Measurements from ENCODE around the gene GRID2.

The GRID2 gene

GRCh38 chr4:93684571-93684970, 1380.8 kb downstream of the GRID2 start:
- H3K9me3 ChIP-seq (ENCODE audit: control insufficient read depth, insufficient read depth, low read length), result no peaks in the 10 kb centered on the region
- H3K36me3 ChIP-seq (ENCODE audit: control insufficient read depth, insufficient read depth, low read length), result no peaks in the 10 kb centered on the region
- H3K9ac ChIP-seq (ENCODE audit: low read depth, low read length), result no peak overlapping the region
- no peaks in the 10 kb centered on the region for H3K27me3 ChIP-seq (ENCODE audit: control insufficient read depth, insufficient read depth, low read length)
- peaks cover 6% of the 10 kb centered on the region for H3K4me1 ChIP-seq (ENCODE audit: control insufficient read depth, insufficient read depth, low read length)
- H3K4me3 ChIP-seq (ENCODE audit: low read depth, low read length), result no peak overlapping the region
- H3K27ac ChIP-seq (ENCODE audit: low read depth, low read length), result no peak overlapping the region

GRCh38 chr4:93687304-93687703, 1383.5 kb downstream of the GRID2 start:
- no peak overlapping the region for H3K4me3 ChIP-seq (ENCODE audit: low read depth, low read length)

GRCh38 chr4:93688978-93689377, 1385.2 kb downstream of the GRID2 start:
- Histone ChIP-seq H3K4me1 (ENCODE audit: control insufficient read depth, insufficient read depth, low read length) (peaks cover 6% of the 10 kb centered on the region), H3K27me3 (ENCODE audit: control insufficient read depth, insufficient read depth, low read length) (no peaks in the 10 kb centered on the region), H3K27ac (ENCODE audit: low read depth, low read length) (no peak overlapping the region), H3K4me3 (ENCODE audit: low read depth, low read length) (no peak overlapping the region), H3K36me3 (ENCODE audit: control insufficient read depth, insufficient read depth, low read length) (no peaks in the 10 kb centered on the region), H3K9ac (ENCODE audit: low read depth, low read length) (no peak overlapping the region), H3K9me3 (ENCODE audit: control insufficient read depth, insufficient read depth, low read length) (no peaks in the 10 kb centered on the region)

More at GRCh38 chr4:93687304-93687703, 1383.5 kb downstream of the GRID2 start:
- Histone ChIP-seq H3K9ac (ENCODE audit: low read depth, low read length) (no peak overlapping the region), H3K36me3 (ENCODE audit: control insufficient read depth, insufficient read depth, low read length) (no peaks in the 10 kb centered on the region), H3K27me3 (ENCODE audit: control insufficient read depth, insufficient read depth, low read length) (no peaks in the 10 kb centered on the region), H3K27ac (ENCODE audit: low read depth, low read length) (no peak overlapping the region), H3K4me1 (ENCODE audit: control insufficient read depth, insufficient read depth, low read length) (peaks cover 6% of the 10 kb centered on the region), H3K9me3 (ENCODE audit: control insufficient read depth, insufficient read depth, low read length) (no peaks in the 10 kb centered on the region)

GRCh38 chr4:93693141-93693540, 1389.4 kb downstream of the GRID2 start:
- Histone ChIP-seq H3K9me3 (ENCODE audit: control insufficient read depth, insufficient read depth, low read length) (no peaks in the 10 kb centered on the region), H3K4me1 (ENCODE audit: control insufficient read depth, insufficient read depth, low read length) (no peaks in the 10 kb centered on the region), H3K4me3 (ENCODE audit: low read depth, low read length) (no peak overlapping the region), H3K36me3 (ENCODE audit: control insufficient read depth, insufficient read depth, low read length) (no peaks in the 10 kb centered on the region), H3K27ac (ENCODE audit: low read depth, low read length) (no peak overlapping the region), H3K27me3 (ENCODE audit: control insufficient read depth, insufficient read depth, low read length) (no peaks in the 10 kb centered on the region), H3K9ac (ENCODE audit: low read depth, low read length) (no peak overlapping the region)

- H3K4me3 ChIP-seq (ENCODE audit: low read depth, low read length), result no peak overlapping the region
- no peak overlapping the region for H3K9ac ChIP-seq (ENCODE audit: low read depth, low read length)
- no peaks in the 10 kb centered on the region for H3K9me3 ChIP-seq (ENCODE audit: control insufficient read depth, insufficient read depth, low read length)
- no peaks in the 10 kb centered on the region for H3K4me1 ChIP-seq (ENCODE audit: control insufficient read depth, insufficient read depth, low read length)
- H3K36me3 ChIP-seq (ENCODE audit: control insufficient read depth, insufficient read depth, low read length), result no peaks in the 10 kb centered on the region
- no peaks in the 10 kb centered on the region for H3K27me3 ChIP-seq (ENCODE audit: control insufficient read depth, insufficient read depth, low read length)
- H3K27ac ChIP-seq (ENCODE audit: low read depth, low read length), result no peak overlapping the region
Observed at GRCh38 chr4:93698686-93699085, 1394.9 kb downstream of the GRID2 start.

- Histone ChIP-seq H3K4me3 (ENCODE audit: low read depth, low read length) (no peak overlapping the region), H3K27ac (ENCODE audit: low read depth, low read length) (no peak overlapping the region), H3K9ac (ENCODE audit: low read depth, low read length) (no peak overlapping the region), H3K36me3 (ENCODE audit: control insufficient read depth, insufficient read depth, low read length) (no peaks in the 10 kb centered on the region), H3K9me3 (ENCODE audit: control insufficient read depth, insufficient read depth, low read length) (no peaks in the 10 kb centered on the region), H3K27me3 (ENCODE audit: control insufficient read depth, insufficient read depth, low read length) (no peaks in the 10 kb centered on the region), H3K4me1 (ENCODE audit: control insufficient read depth, insufficient read depth, low read length) (no peaks in the 10 kb centered on the region)
Observed at GRCh38 chr4:93700571-93700970, 1396.8 kb downstream of the GRID2 start.

- no peak overlapping the region for H3K4me3 ChIP-seq (ENCODE audit: low read depth, low read length)
- no peaks in the 10 kb centered on the region for H3K4me1 ChIP-seq (ENCODE audit: control insufficient read depth, insufficient read depth, low read length)
- H3K36me3 ChIP-seq (ENCODE audit: control insufficient read depth, insufficient read depth, low read length), result no peaks in the 10 kb centered on the region
- H3K9ac ChIP-seq (ENCODE audit: low read depth, low read length), result no peak overlapping the region
- no peak overlapping the region for H3K27ac ChIP-seq (ENCODE audit: low read depth, low read length)
- no peaks in the 10 kb centered on the region for H3K27me3 ChIP-seq (ENCODE audit: control insufficient read depth, insufficient read depth, low read length)
- no peaks in the 10 kb centered on the region for H3K9me3 ChIP-seq (ENCODE audit: control insufficient read depth, insufficient read depth, low read length)
Observed at GRCh38 chr4:93710101-93710846, 1406.5 kb downstream of the GRID2 start.

GRCh38 chr4:93710847-93711430, 1407.2 kb downstream of the GRID2 start:
- Histone ChIP-seq H3K4me1 (ENCODE audit: control insufficient read depth, insufficient read depth, low read length) (no peaks in the 10 kb centered on the region), H3K4me3 (ENCODE audit: low read depth, low read length) (no peak overlapping the region), H3K27ac (ENCODE audit: low read depth, low read length) (no peak overlapping the region), H3K27me3 (ENCODE audit: control insufficient read depth, insufficient read depth, low read length) (no peaks in the 10 kb centered on the region), H3K36me3 (ENCODE audit: control insufficient read depth, insufficient read depth, low read length) (no peaks in the 10 kb centered on the region), H3K9me3 (ENCODE audit: control insufficient read depth, insufficient read depth, low read length) (no peaks in the 10 kb centered on the region), H3K9ac (ENCODE audit: low read depth, low read length) (no peak overlapping the region)

- Histone ChIP-seq H3K4me3 (ENCODE audit: low read depth, low read length) (no peak overlapping the region), H3K9me3 (ENCODE audit: control insufficient read depth, insufficient read depth, low read length) (no peaks in the 10 kb centered on the region), H3K36me3 (ENCODE audit: control insufficient read depth, insufficient read depth, low read length) (no peaks in the 10 kb centered on the region), H3K4me1 (ENCODE audit: control insufficient read depth, insufficient read depth, low read length) (no peaks in the 10 kb centered on the region), H3K9ac (ENCODE audit: low read depth, low read length) (no peak overlapping the region), H3K27ac (ENCODE audit: low read depth, low read length) (no peak overlapping the region), H3K27me3 (ENCODE audit: control insufficient read depth, insufficient read depth, low read length) (no peaks in the 10 kb centered on the region)
Observed at GRCh38 chr4:93718233-93718632, 1414.5 kb downstream of the GRID2 start.

GRCh38 chr4:93719552-93719951, 1415.8 kb downstream of the GRID2 start:
- H3K9me3 ChIP-seq (ENCODE audit: control insufficient read depth, insufficient read depth, low read length), result no peaks in the 10 kb centered on the region
- no peaks in the 10 kb centered on the region for H3K27me3 ChIP-seq (ENCODE audit: control insufficient read depth, insufficient read depth, low read length)
- no peak overlapping the region for H3K4me3 ChIP-seq (ENCODE audit: low read depth, low read length)
- H3K36me3 ChIP-seq (ENCODE audit: control insufficient read depth, insufficient read depth, low read length), result no peaks in the 10 kb centered on the region
- H3K9ac ChIP-seq (ENCODE audit: low read depth, low read length), result no peak overlapping the region
- H3K27ac ChIP-seq (ENCODE audit: low read depth, low read length), result no peak overlapping the region
- H3K4me1 ChIP-seq (ENCODE audit: control insufficient read depth, insufficient read depth, low read length), result no peaks in the 10 kb centered on the region

GRCh38 chr4:93722446-93722845, 1418.7 kb downstream of the GRID2 start:
- H3K9ac ChIP-seq (ENCODE audit: low read depth, low read length), result no peak overlapping the region
- no peaks in the 10 kb centered on the region for H3K4me1 ChIP-seq (ENCODE audit: control insufficient read depth, insufficient read depth, low read length)
- H3K27ac ChIP-seq (ENCODE audit: low read depth, low read length), result no peak overlapping the region
- H3K9me3 ChIP-seq (ENCODE audit: control insufficient read depth, insufficient read depth, low read length), result no peaks in the 10 kb centered on the region
- no peaks in the 10 kb centered on the region for H3K36me3 ChIP-seq (ENCODE audit: control insufficient read depth, insufficient read depth, low read length)
- no peaks in the 10 kb centered on the region for H3K27me3 ChIP-seq (ENCODE audit: control insufficient read depth, insufficient read depth, low read length)
- no peak overlapping the region for H3K4me3 ChIP-seq (ENCODE audit: low read depth, low read length)
